22Rv1 (cell line): ENCODE measurements around the gene CDC14A.

Source experiments
- H3K27ac ChIP-seq: fragments of 450-650 bp; 2 replicates; pipeline ENCODE4 v1.5.1; 2017
- CTCF ChIP-seq: fragments of 450-650 bp; IDR thresholded peaks from 2 replicates; pipeline ENCODE4 v1.5.1; 2017; ENCODE audit warnings: mild to moderate bottlenecking
- ZFX ChIP-seq: fragments of 450-650 bp; IDR thresholded peaks from 2 replicates; pipeline ENCODE4 v1.6.1; 2017; ENCODE audit warnings: antibody characterized with exemption, borderline replicate concordance

Gene CDC14A

GRCh38 chr1:100441651-100442050, 89.3 kb downstream of the CDC14A start:
- no peak overlapping the region for H3K27ac ChIP-seq
- TF ChIP-seq ZFX (no peak), CTCF (no peak)

DNA sequence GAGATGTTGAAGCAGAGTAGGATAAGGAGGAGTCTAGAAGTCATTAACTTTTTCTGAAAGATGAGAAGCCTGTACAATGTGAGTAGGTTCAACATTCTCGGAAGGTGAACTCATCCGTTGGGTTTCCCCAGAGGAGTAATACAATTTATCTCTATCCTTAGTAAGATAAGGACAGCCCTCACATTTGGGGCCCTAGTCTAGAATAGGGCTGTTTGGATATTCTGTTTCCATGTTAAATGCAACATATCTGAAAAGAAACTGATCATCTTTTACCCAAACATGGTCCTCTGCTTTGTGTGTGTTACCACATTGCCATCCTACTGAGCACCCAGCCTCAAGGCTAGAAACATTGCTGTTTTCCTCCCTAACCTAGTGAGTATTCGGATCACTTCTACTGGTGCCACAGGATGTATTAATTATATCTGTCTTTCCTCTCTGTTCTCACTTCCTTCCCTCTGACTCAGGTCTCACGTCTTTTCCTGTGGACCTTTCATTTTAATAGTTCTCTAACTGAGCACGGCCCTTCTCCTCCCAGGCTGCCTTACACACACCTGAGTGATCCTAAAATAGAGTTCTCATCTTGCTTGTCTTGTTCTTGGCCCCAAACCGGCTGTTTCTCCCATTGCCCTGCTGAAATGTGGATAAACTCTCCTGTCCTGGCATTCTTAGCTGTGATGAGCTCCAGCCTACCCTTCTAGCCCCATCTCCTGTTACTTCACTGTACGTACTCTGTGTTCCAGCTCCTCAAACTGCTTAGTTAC, 91.7 kb downstream of the CDC14A start:
- H3K27ac ChIP-seq = no peak overlapping the region
- no peak for TF ChIP-seq CTCF
- no peak for TF ChIP-seq ZFX

- TF ChIP-seq CTCF (no peak), ZFX (no peak)
- H3K27ac ChIP-seq = no peak overlapping the region
Observed at GRCh38 chr1:100445565-100445964, 93.3 kb downstream of the CDC14A start.

GRCh38 chr1:100448366-100448765, 96.1 kb downstream of the CDC14A start:
- H3K27ac ChIP-seq = no peak overlapping the region
- no peak for TF ChIP-seq CTCF
- TF ChIP-seq ZFX = no peak

DNA sequence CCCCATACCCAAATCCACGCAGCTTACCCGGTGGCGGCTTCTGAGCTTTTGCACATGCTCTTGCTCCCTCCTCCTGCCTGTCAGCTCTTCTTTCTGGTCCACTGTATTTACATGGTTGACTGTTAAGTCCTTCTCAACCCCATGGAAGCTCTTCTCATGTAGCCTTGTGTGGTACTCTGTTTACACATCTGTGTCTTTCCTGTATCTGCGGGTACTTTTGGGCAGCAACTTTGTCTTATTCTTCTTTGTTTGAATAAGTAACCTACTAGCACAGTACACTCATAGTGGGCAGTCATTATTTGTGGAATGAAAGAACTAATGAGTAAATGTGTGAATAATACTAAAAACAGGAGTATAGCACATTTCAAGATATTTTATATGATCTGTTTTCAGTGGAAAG, 97.2 kb downstream of the CDC14A start:
- TF ChIP-seq ZFX (no peak), CTCF (no peak)
- no peak overlapping the region for H3K27ac ChIP-seq

- no peak for TF ChIP-seq CTCF
- no peak for TF ChIP-seq ZFX
- H3K27ac ChIP-seq = peak overlapping the region; percentile 22; the same call in 1 of the 2 replicates
Observed at GRCh38 chr1:100452641-100453040, 100.3 kb downstream of the CDC14A start.

GRCh38 chr1:100455478-100456072, 103.3 kb downstream of the CDC14A start:
- TF ChIP-seq ZFX (no peak), CTCF (peak; percentile 83)
- H3K27ac ChIP-seq = no peak overlapping the region
